ENCODE results near the gene NUBP2.
"Not testable (repeated sequence)": the region's sequence is repeated elsewhere in the genome, so short reads cannot be mapped to it uniquely, and the experiment has no call there.

NUBP2 gene

GRCh38 chr16:1786242-1787055 lies 3.7 kb downstream of the NUBP2 start:
- DNase-seq (ENCODE audit: low spot score): no peak

GRCh38 chr16:1787056-1787321 lies 4.2 kb downstream of the NUBP2 start:
- DNase-seq (ENCODE audit: low spot score): no peak

- no peak for DNase-seq (ENCODE audit: low spot score)
These were observed 4.7 kb downstream of the NUBP2 start for GRCh38 chr16:1787322-1788094.

GRCh38 chr16:1788095-1788707 lies 5.4 kb downstream of the NUBP2 start:
- no peak for DNase-seq (ENCODE audit: low spot score)

GRCh38 chr16:1788708-1789100 lies 5.9 kb downstream of the NUBP2 start:
- no peak for DNase-seq (ENCODE audit: low spot score)

GRCh38 chr16:1789643-1790045 lies 6.9 kb downstream of the NUBP2 start:
- DNase-seq (ENCODE audit: low spot score): no peak

GRCh38 chr16:1790261-1790610 lies 7.5 kb downstream of the NUBP2 start:
- DNase-seq (ENCODE audit: low spot score): no peak

GRCh38 chr16:1790611-1791255 lies 8.0 kb downstream of the NUBP2 start:
- DNase-seq (ENCODE audit: low spot score): no peak

- no peak for DNase-seq (ENCODE audit: low spot score)
These were observed 8.6 kb downstream of the NUBP2 start for GRCh38 chr16:1791256-1791942.

- DNase-seq (ENCODE audit: low spot score): no peak
These were observed 9.4 kb downstream of the NUBP2 start for GRCh38 chr16:1791943-1792812.

GRCh38 chr16:1792836-1793577 lies 10.2 kb downstream of the NUBP2 start:
- DNase-seq (ENCODE audit: low spot score): no peak

- no peak for DNase-seq (ENCODE audit: low spot score)
These were observed 10.9 kb downstream of the NUBP2 start, which contains the start of gene IGFALS for GRCh38 chr16:1793578-1794220. Gene IGFALS (minus strand): TSS chr16:1793705. CDS start chr16:1793652, 53 bp downstream.

GRCh38 chr16:1794221-1794871 lies 11.6 kb downstream of the NUBP2 start:
- no peak for DNase-seq (ENCODE audit: low spot score)

GRCh38 chr16:1794908-1795666 lies 12.3 kb downstream of the NUBP2 start:
- DNase-seq (ENCODE audit: low spot score): no peak

GRCh38 chr16:1799263-1799662 lies 16.5 kb downstream of the NUBP2 start:
- not testable (repeated sequence) for DNase-seq (ENCODE audit: low spot score)

GRCh38 chr16:1800701-1801100 lies 17.9 kb downstream of the NUBP2 start:
- no peak for DNase-seq (ENCODE audit: low spot score)

- DNase-seq (ENCODE audit: low spot score): no peak
These were observed 24.9 kb downstream of the NUBP2 start for GRCh38 chr16:1807626-1808025.

- DNase-seq (ENCODE audit: low spot score): no peak
These were observed 25.9 kb downstream of the NUBP2 start for GRCh38 chr16:1808691-1809090.
